SW 1271 (cell line): ENCODE results near the gene GPR15LG.

Experiments used
- DNase-seq, 2 experiments: peaks; one replicate each; lab custom pipeline; 2025; lab: John Stamatoyannopoulos, UW

Gene GPR15LG

DNA sequence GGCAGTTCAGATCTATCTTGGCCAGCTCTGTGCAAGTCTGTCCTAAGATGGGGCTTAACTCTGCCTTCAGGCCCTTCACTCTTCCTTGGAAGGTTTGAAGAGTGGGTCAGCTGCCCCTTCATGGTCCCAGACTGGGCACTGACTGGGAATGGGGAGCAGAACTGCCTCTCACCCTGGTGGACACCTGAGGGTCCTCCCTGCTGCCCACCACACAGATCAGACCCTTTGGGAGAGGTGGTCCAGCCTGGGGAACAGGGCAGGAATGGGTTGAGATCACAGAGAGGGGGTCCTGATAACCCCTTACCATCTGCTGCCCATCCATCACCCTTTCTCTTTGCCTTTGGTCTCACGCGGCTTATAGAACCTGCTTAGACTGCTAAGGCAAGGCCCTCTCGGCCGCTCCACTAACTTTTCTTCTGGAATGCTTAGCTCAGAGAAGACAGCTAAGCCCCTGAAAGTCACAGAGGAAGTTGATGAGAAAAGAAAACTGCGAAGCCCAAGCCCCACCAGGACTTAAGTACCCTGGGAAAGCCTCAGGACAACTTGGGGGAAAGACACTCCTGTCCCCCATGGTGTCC lies 20.3 kb downstream of the GPR15LG start:
- no peak for DNase-seq

DNA sequence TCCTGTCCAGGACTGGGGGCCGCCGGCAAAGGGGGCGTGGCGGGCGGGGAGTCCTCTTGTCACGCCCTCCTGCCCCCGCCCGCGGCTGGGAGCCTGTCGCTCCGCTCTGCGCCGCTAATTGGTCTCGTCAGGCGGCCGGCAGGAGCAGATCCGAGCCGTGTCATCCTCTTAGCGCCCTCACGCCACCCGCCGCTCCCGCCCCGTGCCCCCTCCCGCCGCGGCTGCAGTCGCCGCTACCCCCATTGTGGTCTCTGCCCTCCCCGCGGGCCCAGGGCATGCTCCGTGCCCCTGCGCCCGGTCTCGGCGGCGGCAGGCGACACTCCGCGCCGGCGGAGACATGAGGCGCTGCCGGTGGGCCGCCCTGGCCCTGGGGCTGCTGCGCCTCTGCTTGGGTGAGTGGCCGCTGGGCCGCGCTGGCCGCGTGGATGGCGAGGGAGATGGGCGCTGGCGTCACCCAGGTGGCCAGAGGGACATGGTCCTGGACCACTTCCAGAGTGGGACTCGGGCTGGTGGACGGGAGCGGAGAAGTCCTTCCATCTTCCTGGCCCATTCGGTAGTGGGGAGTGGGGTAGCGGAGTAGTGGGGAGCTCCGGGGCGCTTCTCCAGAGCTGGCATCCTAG lies 20.9 kb downstream of the GPR15LG start, which contains the start of gene CDHR1:
TSS of gene CDHR1 (plus strand) at position 114 of the 620 bp plus-strand sequence. CDS start at position 338, 224 bp downstream.
- no peak for DNase-seq

DNA sequence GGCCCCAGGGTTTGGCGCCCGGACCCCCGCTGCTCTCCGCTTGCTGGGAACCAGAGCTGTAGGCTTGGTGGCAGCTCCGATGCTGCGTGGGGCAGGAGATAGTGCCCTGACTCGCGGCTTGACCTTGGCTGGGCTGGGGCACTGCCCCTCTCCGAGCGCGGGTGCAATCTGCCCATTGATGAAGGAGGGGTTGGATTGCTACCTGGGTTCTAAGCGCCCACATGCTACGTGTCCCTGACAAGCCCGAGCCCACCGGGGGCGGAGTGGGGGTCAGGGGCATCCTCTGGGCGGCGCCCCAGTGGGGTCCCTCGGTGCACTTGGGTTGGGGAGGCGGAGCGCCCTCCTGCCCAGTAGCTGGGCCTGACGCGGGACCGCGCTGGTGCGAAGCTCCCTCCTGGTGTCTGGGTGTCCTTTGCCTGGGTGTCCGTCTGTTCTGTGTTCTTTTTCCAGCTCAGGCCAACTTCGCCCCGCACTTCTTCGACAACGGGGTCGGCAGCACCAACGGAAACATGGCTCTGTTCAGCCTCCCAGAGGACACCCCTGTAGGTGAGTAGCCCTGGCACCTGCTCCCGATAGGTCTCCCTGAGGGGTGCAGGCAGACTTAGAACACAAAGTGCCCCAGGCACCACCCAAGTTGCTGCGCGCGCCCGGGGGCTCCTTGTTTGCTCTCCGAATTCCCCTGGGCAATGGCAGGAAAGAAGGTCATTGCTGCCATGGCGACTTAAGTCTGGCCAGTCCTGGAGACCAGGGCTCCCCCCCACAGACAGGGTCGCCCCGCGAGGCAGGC lies 21.6 kb downstream of the GPR15LG start:
- no peak for DNase-seq

- DNase-seq: no peak
Measured at GRCh38 chr10:84196083-84196482, 22.5 kb downstream of the GPR15LG start.

DNA sequence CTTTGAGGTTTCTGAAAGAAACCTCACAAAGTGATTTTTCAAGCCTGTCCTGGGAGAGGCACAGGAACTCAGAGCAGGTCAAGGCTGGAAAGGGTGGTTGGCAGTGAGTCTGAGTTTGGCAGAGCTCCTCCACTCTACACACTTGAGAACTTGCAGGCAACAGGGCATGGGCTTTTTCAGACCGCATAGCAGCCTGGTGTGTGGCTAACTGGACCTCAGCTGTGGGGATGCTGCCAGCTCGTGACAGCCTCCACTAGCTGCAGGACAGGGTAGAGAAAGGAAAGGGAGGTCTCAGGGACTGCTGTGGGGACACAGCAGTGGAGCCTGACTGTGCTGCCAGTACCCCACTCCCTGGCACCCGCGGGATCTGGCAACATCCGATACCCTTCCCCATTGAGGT lies 23.3 kb downstream of the GPR15LG start:
- DNase-seq: no peak

DNA sequence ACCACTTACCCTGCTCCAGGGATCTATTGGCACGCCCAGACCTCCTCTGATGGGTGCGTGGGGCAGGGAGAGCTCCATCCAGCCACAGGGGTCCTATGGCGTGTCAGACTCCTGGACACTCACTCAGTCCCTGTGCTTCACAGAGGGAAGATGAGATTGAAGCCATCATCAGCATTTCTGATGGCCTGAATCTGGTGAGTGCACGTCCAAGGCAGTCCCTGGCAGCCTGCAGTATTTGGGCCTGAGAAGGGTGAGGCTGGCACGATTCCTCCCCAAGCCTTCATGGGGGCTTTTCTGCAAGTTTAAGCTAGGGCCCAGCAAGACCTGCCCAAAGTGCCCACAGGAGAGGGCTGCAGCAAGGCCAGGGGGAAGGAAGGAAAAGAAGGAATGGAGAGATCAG lies 24.0 kb downstream of the GPR15LG start:
- no peak for DNase-seq

DNA sequence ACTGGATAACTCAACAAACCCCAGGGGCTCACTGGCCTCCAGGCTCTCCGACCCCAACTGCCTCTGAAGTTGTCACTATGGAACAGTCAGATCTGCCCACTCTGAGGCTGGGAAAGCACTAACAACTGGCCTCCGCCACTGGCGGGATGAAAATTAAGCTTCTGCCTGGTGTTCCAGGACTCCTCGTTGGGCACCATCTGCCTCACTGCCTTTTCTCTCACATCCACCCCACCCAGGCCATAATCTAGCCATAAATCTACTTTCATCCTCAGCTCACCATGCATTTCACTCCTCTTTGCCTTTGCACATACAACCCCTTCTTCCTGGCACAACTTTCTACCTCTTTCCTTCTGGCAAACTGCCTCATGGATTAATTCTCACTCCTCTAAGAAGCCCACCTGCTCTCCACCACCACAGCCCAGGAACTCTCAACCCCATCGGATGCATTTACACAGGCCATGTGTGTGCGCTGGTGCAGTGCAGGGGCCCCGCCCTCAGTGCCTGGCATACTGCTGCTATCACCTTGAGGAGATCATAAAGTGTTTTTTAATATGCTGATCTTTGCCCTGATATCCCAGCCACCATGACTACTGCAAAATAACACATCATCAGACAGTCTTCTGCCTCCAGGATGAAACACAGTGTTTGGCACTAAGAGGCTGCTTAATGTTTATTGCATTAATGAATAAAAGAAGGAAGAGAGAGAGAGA lies 24.8 kb downstream of the GPR15LG start:
- DNase-seq: no peak

DNA sequence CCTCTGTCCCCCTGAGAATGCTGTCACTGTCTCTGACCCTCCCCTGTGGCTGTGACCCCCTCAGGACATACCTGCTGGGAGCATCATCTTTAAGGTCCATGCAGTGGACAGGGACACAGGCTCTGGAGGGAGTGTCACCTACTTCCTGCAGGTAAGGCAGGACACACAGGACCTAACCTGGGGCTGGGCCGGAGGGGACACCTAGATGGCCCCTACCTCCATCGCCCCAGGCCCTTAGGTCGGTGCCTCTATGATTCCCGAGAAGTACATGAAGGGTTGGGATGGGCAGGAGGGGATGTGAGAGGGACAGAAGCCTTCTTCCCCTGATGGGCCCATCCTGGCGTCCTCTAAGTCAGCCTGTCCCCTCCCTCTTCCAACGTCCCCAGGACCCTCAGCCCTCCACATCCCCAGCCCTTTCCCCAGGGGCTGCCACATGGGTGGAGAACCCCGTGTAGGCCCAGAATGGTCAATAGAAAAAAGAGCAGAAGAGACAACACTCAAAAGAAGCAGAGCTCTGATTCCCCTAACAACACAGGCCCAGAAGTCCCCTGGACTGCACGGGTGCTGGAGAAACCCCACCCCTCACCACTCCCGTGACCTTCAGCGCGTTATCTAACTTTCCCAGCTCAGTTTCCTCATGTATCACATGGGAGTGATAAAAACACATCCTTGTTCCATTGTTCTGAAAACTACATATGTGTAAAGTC lies 27.1 kb downstream of the GPR15LG start:
- no peak for DNase-seq

GRCh38 chr10:84201244-84201606 lies 27.6 kb downstream of the GPR15LG start:
- no peak for DNase-seq

DNA sequence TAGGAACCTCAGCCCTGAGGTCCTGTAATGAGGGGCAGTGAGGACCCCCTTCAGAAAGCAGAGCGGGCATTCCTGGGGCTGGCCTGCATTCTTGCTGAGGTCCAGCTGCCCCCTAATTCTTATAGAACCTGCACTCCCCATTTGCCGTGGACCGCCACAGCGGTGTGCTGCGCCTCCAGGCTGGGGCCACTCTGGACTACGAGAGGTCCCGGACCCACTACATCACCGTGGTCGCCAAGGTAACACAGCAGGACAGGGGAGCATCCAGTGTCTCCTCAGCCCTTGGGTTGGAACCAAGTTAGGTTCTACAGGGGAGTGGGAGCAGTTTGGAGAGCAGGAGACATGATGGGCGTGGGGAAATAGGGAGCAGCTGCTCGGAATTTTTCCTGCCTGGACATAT lies 28.1 kb downstream of the GPR15LG start:
- no peak for DNase-seq

DNA sequence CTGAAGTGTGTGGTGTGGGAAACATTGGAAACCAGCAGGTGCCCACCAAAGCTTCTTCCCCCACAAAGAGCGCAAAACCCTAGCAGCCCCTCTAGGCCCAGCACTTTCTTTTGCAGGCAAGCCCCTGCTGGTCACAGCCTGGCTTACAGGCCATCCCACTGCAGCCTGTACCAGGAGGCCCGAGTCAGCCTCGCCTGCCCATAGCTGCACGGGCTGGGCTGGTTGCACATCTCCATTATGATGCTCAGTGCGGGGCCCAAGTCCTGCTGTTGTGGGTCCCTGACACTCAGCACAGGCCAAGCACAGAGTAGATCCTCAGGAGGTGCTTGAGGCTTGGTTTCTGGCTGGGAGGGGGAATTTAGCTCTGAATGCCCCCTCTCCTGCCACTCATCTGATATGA lies 28.7 kb downstream of the GPR15LG start:
- no peak for DNase-seq

GRCh38 chr10:84204122-84204521 lies 30.5 kb downstream of the GPR15LG start:
- no peak for DNase-seq

- no peak for DNase-seq
Measured at GRCh38 chr10:84204610-84205009, 31.0 kb downstream of the GPR15LG start.

GRCh38 chr10:84205049-84205852 lies 31.6 kb downstream of the GPR15LG start:
- DNase-seq: peak in 1 of 2 experiments; percentile 33

DNA sequence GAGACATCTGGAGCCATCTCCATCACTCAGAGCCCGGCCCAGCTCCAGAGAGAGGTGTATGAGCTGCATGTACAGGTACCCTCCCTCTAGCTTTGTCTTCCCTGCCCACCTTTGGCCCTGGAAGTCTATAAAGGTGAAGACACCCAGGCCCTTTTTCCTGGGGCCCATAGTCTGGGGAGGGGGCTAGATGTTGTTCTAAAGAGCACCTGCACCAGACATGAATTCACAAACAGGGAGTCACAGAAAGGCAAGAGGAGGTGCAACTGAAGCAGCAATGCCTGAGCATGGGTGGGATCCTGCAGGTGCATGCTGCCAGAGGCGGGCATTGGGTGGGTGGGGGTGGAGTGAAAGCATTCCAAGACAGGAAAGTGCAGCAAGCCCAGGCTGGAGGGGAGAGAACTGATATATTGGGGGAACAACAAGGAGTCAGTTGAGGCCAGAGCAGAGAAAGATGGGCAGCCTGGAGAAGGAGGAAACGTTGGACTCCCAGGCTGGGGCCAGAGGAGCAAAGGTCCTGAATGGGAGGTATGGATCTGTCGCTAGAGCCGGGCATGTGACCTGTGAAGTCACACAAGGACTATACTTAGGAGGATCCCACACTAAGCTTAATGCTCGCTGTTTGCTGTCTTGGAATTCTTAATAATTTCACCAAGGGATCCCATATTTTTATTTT lies 32.4 kb downstream of the GPR15LG start:
- DNase-seq: no peak

DNA sequence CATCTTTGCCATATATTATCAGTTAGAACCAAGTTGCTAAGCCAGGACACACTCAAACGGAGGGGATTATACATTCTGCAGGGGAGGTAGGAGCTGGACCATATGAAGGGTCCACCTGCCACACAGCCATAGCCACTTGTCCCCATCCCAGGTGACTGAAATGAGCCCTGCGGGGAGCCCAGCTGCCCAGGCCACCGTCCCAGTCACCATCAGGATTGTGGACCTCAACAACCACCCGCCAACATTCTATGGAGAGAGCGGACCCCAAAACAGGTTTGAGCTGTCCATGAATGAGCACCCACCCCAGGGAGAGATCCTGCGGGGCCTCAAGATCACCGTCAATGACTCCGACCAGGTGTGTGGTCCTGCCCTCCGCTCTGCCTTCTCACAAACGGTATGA lies 34.4 kb downstream of the GPR15LG start:
- DNase-seq: no peak

DNA sequence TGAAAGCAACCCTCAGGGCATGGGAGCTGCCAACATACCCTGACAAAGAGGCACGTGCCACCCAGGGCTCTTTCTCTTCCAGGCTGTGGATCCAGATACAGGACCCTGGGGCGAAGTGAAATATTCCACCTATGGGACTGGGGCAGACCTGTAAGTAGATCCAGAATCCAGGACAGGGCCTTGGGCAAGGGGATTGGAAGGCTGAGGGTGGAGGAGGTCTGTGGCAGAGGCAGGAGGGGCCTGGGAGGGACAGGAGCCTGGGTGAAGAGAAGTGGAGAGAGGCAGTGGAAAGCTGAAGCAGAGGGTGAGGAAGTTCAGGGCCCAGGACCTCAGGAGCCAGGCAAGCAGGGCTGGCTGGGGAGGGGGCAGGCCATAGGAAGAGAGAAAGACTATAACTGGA lies 38.0 kb downstream of the GPR15LG start:
- no peak for DNase-seq

DNA sequence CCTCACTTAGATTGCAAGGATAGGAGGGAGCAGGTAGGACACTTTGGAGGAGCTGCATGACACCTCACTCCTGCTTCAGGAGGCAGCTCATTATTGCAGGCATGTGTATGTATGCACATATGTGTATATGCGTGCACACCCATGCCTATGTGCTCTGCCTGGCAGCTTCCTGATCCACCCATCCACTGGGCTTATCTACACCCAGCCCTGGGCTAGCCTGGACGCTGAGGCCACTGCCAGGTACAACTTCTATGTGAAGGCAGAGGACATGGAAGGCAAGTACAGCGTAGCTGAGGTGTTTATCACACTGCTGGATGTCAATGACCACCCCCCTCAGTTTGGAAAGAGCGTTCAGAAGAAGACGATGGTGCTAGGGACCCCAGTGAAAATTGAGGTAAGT lies 38.4 kb downstream of the GPR15LG start:
- DNase-seq: no peak

GRCh38 chr10:84213076-84213475 lies 39.5 kb downstream of the GPR15LG start:
- no peak for DNase-seq

DNA sequence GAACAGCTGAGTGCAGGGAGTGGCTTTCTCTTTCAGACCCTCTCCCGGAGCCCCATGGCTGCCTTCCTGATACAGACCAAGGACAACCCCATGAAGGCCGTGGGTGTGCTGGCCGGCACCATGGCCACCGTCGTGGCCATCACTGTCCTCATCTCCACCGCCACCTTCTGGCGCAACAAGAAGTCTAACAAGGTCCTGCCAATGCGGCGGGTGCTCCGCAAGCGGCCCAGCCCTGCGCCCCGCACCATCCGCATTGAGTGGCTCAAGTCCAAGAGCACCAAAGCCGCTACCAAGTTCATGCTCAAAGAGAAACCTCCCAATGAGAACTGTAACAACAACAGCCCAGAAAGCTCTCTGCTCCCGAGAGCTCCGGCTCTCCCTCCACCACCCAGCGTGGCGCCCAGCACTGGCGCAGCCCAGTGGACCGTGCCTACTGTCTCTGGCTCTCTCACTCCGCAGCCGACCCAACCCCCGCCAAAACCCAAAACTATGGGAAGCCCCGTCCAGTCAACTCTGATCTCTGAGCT lies 40.5 kb downstream of the GPR15LG start:
- DNase-seq: no peak
